Suprapubic skin (tissue), 3 donors: Measurements from ENCODE around the gene UCK1.

Source experiments
- POLR2A ChIP-seq, 2 donors: fragments of 450-650 bp; IDR thresholded peaks; one replicate each; pipeline ENCODE4 v1.6.1; 2017; ENCODE audit warnings: antibody characterized with exemption in 2 of 2, mild to moderate bottlenecking in 2 of 2, moderate library complexity in 2 of 2
- TF ChIP-seq, protein P1 (sequence below), 2 donors: fragments of 200-600 bp in 1 of 2; fragments of 450-650 bp in 1 of 2; sonication (generic) in 1 of 2; IDR thresholded peaks; one replicate each; pipeline ENCODE4 v1.5.1; 2016 to 2019; ENCODE audit warnings: antibody characterized with exemption in 2 of 2, mild to moderate bottlenecking in 1 of 2, moderate library complexity in 1 of 2

DNA sequence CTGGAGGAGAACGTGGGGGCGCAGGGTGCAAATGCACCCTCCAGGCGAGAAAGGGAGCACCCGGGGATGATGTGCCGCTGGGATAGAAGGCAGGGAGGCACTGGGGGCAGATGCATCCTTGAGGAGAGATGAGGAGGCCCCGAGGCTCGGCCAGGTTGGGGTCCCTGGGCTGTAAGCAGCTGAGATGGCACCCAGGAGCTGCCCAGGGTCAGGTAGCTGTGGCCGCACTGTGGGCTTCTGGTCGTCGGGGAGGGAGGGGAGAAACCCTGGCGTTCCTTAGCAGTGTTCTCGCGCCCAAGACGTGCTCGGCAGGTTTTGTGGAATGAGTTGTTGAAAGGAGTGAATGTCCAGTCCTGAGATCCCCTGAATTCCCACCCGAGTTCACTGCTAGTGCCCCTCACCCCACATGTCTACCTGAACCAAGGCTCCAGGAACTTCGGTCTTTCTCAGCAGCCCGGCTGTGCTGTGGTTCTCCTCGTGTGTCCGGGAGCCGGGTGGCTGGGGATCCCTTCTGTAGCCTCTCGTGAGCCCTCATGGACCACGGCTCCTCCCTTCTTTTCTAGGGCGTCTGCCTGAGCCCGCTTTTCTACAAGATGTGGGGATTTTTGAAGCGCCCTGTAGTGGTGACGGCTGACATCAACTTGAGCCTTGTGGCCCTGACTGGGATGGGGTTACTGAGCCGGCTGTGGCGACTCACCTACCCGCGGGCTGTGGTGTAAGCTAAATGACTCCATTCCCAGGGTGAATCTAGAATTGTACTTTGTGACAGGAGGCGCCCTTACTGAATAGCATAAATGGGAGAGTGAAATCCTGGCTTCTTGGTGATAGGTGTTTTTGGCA lies 27.2 kb downstream of the UCK1 start:
- TF ChIP-seq, protein P1, sequence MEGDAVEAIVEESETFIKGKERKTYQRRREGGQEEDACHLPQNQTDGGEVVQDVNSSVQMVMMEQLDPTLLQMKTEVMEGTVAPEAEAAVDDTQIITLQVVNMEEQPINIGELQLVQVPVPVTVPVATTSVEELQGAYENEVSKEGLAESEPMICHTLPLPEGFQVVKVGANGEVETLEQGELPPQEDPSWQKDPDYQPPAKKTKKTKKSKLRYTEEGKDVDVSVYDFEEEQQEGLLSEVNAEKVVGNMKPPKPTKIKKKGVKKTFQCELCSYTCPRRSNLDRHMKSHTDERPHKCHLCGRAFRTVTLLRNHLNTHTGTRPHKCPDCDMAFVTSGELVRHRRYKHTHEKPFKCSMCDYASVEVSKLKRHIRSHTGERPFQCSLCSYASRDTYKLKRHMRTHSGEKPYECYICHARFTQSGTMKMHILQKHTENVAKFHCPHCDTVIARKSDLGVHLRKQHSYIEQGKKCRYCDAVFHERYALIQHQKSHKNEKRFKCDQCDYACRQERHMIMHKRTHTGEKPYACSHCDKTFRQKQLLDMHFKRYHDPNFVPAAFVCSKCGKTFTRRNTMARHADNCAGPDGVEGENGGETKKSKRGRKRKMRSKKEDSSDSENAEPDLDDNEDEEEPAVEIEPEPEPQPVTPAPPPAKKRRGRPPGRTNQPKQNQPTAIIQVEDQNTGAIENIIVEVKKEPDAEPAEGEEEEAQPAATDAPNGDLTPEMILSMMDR (IDR thresholded peaks at IDR 0.05), result no peak
- TF ChIP-seq POLR2A (IDR thresholded peaks at IDR 0.05), result no peak
